Endodermal cell (in vitro differentiated cells): ENCODE measurements around the gene CAMKMT. TPM values are rescaled to one million over a fixed set of nuclear protein-coding genes. Genes with fewer than 3 reads are reported as not detected.
A peak's percentile ranks its signal among the peaks of the same experiment; 100 is the strongest.

Experiments
- DNase-seq: peaks from one replicate; pipeline ENCODE4 v3.0.0-alpha.2; 2017
- H3K27ac ChIP-seq: 2 replicates; pipeline ENCODE4 v1.5.1; 2013; ENCODE audit warnings: mild to moderate bottlenecking, low read depth, low read length, moderate library complexity
- H3K27me3 ChIP-seq: 2 replicates; pipeline ENCODE4 v1.6.1; 2013; ENCODE audit warnings: mild to moderate bottlenecking, low read length, moderate library complexity; ENCODE audit not compliant: insufficient read depth, control insufficient read depth, poor library complexity, severe bottlenecking
- H3K36me3 ChIP-seq: 2 replicates; pipeline ENCODE4 v1.7.0; 2013; ENCODE audit warnings: mild to moderate bottlenecking, low read length, moderate library complexity; ENCODE audit not compliant: control insufficient read depth, insufficient read depth
- H3K4me1 ChIP-seq: one replicate; pipeline ENCODE4 v1.7.0; 2013; ENCODE audit warnings: low read length; ENCODE audit not compliant: control insufficient read depth, insufficient read depth
- H3K4me3 ChIP-seq: 2 replicates; pipeline ENCODE4 v1.5.1; 2013; ENCODE audit warnings: mild to moderate bottlenecking, low read length, moderate library complexity
- H3K9ac ChIP-seq: 2 replicates; pipeline ENCODE4 v1.6.1; 2013; ENCODE audit warnings: mild to moderate bottlenecking, low read length, moderate library complexity; ENCODE audit not compliant: poor library complexity, severe bottlenecking; ENCODE audit errors: extremely low read depth
- H3K9me3 ChIP-seq: 2 replicates; pipeline ENCODE4 v1.6.1; 2013; ENCODE audit warnings: mild to moderate bottlenecking, low read length, moderate library complexity; ENCODE audit not compliant: control insufficient read depth
- H3K27ac Mint-ChIP-seq: 2 replicates; pipeline ENCODE4 v1.8.0; 2020; ENCODE audit warnings: mixed read lengths
- H3K27me3 Mint-ChIP-seq: 2 replicates; pipeline ENCODE4 v1.8.0; 2021; ENCODE audit warnings: mild to moderate bottlenecking, mixed read lengths; ENCODE audit not compliant: insufficient read depth
- H3K36me3 Mint-ChIP-seq: 2 replicates; pipeline ENCODE4 v1.8.0; 2020; ENCODE audit warnings: low read depth, mixed read lengths
- H3K4me1 Mint-ChIP-seq: 2 replicates; pipeline ENCODE4 v1.8.0; 2020; ENCODE audit warnings: mixed read lengths
- H3K4me3 Mint-ChIP-seq: 2 replicates; pipeline ENCODE4 v1.8.0; 2020; ENCODE audit warnings: mild to moderate bottlenecking, moderate library complexity, mixed read lengths
- H3K9me3 Mint-ChIP-seq: 2 replicates; pipeline ENCODE4 v1.8.0; 2020; ENCODE audit warnings: mild to moderate bottlenecking, mixed read lengths
- WGBS, 2 experiments: methylation state at CpG; one replicate each; pipeline versions ENCODE4 v1.1.5 to v1.1.7; 2013; ENCODE audit warnings: missing lambda C conversion rate in 2 of 2, mixed read lengths in 1 of 2; ENCODE audit not compliant: insufficient coverage in 1 of 2, insufficient read length in 1 of 2; 5-methylcytosine and 5-hydroxymethylcytosine counted together
- total RNA-seq, 2 donors: library from RNA; stranded (reverse); fragmentation: NEBNext Ultra II Directional in 1 of 2; extraction: Animal tissue kit (Norgen Biotek cat#: 25700) in 1 of 2; gene quantifications; 2 replicates in 1 of 2; 3 replicates in 1 of 2; pipeline ENCODE4 v1.2.1, GENCODE V29; 2021
- TF ChIP-seq, protein P1 (sequence below): fragments of 200-600 bp; sonication (generic); conservative IDR thresholded peaks from 2 replicates; pipeline ENCODE4 v1.5.0; 2021; ENCODE audit warnings: antibody characterized with exemption, mild to moderate bottlenecking

Gene CAMKMT
- total RNA-seq, 2 donors from 2014 or later = 31.4 to 57.5 TPM

DNA sequence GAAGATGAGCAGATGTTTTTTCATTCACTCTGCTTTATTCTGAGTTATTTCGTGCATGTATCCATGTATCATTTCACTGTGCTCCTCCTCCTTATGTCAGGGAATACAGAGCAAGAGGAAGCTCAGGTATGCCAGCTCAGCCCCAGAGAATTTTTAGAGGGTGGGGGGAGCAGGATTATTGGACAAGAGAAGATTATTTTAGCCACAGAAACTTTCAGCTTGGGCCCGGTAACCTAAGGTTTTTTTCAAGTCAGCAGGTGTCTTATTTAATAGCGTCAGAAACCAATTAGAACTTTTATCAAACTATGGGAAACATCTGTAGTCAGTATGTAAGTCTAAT, 346.9 kb downstream of the CAMKMT start:
- Mint-ChIP-seq H3K4me3 (no peak overlapping the region), H3K27me3 (no peaks in the 10 kb centered on the region), H3K27ac (peak overlapping the region; percentile 17), H3K4me1 (peaks cover 47% of the 10 kb centered on the region), H3K36me3 (peaks cover 7% of the 10 kb centered on the region), H3K9me3 (no peaks in the 10 kb centered on the region)
- Histone ChIP-seq H3K27me3 (no peaks in the 10 kb centered on the region), H3K4me3 (no peak overlapping the region), H3K27ac (no peak overlapping the region), H3K9me3 (no peaks in the 10 kb centered on the region), H3K36me3 (peaks cover 38% of the 10 kb centered on the region), H3K4me1 (peaks cover 4% of the 10 kb centered on the region), H3K9ac (no peak overlapping the region)
- DNase-seq = no peak
- TF ChIP-seq, protein P1, sequence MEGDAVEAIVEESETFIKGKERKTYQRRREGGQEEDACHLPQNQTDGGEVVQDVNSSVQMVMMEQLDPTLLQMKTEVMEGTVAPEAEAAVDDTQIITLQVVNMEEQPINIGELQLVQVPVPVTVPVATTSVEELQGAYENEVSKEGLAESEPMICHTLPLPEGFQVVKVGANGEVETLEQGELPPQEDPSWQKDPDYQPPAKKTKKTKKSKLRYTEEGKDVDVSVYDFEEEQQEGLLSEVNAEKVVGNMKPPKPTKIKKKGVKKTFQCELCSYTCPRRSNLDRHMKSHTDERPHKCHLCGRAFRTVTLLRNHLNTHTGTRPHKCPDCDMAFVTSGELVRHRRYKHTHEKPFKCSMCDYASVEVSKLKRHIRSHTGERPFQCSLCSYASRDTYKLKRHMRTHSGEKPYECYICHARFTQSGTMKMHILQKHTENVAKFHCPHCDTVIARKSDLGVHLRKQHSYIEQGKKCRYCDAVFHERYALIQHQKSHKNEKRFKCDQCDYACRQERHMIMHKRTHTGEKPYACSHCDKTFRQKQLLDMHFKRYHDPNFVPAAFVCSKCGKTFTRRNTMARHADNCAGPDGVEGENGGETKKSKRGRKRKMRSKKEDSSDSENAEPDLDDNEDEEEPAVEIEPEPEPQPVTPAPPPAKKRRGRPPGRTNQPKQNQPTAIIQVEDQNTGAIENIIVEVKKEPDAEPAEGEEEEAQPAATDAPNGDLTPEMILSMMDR = no peak
- WGBS, 2 experiments = 70 to 72% methylated on average over 2 to 3 of the region's 3 CpGs

DNA sequence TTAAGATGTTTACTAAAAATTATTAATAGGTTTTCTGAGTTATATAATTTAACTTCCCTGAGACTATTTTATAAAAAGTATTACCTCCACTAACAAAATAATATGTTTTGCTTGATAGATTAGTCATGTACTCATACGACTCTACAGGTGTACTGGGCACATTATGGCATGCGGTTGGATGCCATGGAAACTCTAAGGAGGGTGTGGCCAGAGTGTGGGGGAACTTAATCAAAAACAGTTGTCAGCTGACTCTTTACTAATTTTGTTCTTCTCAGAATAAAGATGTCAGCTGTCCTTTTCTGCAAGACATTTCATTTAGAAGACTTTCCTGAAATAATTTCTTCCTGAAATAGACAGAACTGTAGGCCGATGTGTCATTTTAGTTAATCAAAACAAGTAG, 351.4 kb downstream of the CAMKMT start:
- DNase-seq = no peak
- H3K27ac ChIP-seq = no peak overlapping the region
- no peaks in the 10 kb centered on the region for H3K27me3 Mint-ChIP-seq
- H3K36me3 ChIP-seq = peaks cover 27% of the 10 kb centered on the region
- no peaks in the 10 kb centered on the region for H3K9me3 ChIP-seq
- H3K4me3 ChIP-seq = no peak overlapping the region
- 90 to 100% methylated on average over 1 to 3 of the region's 3 CpGs for WGBS, 2 experiments
- H3K27me3 ChIP-seq = no peaks in the 10 kb centered on the region
- TF ChIP-seq, protein P1 = no peak
- no peak overlapping the region for H3K27ac Mint-ChIP-seq
- no peak overlapping the region for H3K4me3 Mint-ChIP-seq
- no peaks in the 10 kb centered on the region for H3K9me3 Mint-ChIP-seq
- no peaks in the 10 kb centered on the region for H3K4me1 ChIP-seq
- H3K4me1 Mint-ChIP-seq = peaks cover 23% of the 10 kb centered on the region
- peaks cover 5% of the 10 kb centered on the region for H3K36me3 Mint-ChIP-seq
- H3K9ac ChIP-seq = no peak overlapping the region

DNA sequence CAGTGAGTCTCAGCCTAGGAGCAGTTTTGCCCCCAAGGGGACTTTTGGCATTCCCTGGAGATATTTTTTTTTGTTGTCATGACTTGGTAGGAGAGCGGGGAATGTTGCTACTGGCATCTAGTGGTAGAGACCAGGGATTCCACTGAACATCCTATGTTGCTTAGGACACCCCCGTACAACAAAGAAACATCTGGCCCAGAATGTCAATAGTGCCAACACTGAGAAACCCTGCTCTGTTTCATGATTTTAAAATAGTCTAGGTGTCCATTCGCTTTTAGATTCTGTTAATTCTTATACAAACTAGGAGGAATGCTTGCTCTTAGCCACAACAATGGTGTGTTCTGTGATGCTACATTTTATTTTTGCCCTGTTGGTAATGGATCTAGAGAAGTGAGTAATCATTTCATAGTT, 353.9 kb downstream of the CAMKMT start:
- H3K27ac ChIP-seq = no peak overlapping the region
- H3K9me3 Mint-ChIP-seq = no peaks in the 10 kb centered on the region
- H3K9me3 ChIP-seq = no peaks in the 10 kb centered on the region
- H3K36me3 Mint-ChIP-seq = peaks cover 7% of the 10 kb centered on the region
- peak; percentile 68 for DNase-seq
- H3K4me3 Mint-ChIP-seq = no peak overlapping the region
- H3K4me3 ChIP-seq = no peak overlapping the region
- 71 to 72% methylated on average over 2 to 3 of the region's 3 CpGs for WGBS, 2 experiments
- TF ChIP-seq, protein P1 = peak; percentile 88
- H3K4me1 Mint-ChIP-seq = peaks cover 21% of the 10 kb centered on the region
- H3K27me3 ChIP-seq = no peaks in the 10 kb centered on the region
- H3K27ac Mint-ChIP-seq = peak overlapping the region; percentile 60
- H3K27me3 Mint-ChIP-seq = no peaks in the 10 kb centered on the region
- H3K36me3 ChIP-seq = peaks cover 21% of the 10 kb centered on the region
- no peaks in the 10 kb centered on the region for H3K4me1 ChIP-seq
- H3K9ac ChIP-seq = no peak overlapping the region
